ENCODE data around the gene UTS2B. TPM values are rescaled to one million over a fixed set of nuclear protein-coding genes. Genes with fewer than 3 reads are reported as not detected.

Gene UTS2B
- total and polyA plus RNA-seq, 10 of the 15 experiments (the other 5 are each of a cell fraction or from before 2014, with no cell fraction given) = 0.15 to 0.72 (median 0.44) TPM

DNA sequence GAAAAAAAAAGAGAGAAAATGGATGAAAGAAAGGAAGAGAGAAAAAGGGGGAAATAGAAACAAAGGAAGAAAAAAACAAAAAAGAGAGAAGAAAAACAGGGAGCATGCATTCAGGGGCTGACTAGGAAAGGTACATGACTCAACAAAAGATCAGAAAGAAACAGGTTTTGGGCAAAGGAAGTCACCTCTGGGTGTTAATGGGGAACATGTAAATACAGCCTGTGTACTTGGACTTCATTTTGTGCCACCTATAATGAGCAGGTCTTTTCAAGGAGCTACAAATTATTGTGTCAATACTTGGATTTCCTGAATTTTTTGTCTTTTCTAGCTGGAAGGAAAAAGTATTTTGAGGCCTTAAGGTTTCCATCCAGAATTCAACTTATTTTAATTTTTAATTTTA, 54.6 kb downstream of the UTS2B start:
- ChIA-PET SMC1A (ENCODE audit: uncharacterized antibody, unreplicated experiment) (interaction anchor here (0.7 to 21.5 kb wide), 14 partner anchors 8 to 80 kb away, joined by 3 to 375 read pairs (median 4); no protein-coding TSS in a partner anchor), POLR2A (interaction anchor here (0.6 to 1.3 kb wide), 4 partner anchors 9 to 65 kb away, joined by 3 to 4 read pairs (median 3); no protein-coding TSS in a partner anchor), CTCF (interaction anchor here (0.8 to 1.5 kb wide), 5 partner anchors 8 to 13 kb away, joined by 3 to 8 read pairs (median 3); no protein-coding TSS in a partner anchor), RAD21 (ENCODE audit: unreplicated experiment) (interaction anchor here (1.0 to 1.4 kb wide), 5 partner anchors 9 to 84 kb away, joined by 3 to 4 read pairs (median 3); no protein-coding TSS in a partner anchor)
- ATAC-seq = peak; percentile 50
- H3K79me2 ChIP-seq (ENCODE audit: control insufficient read depth, insufficient read depth, low read length) = no peaks in the 10 kb centered on the region
- no peaks in the 10 kb centered on the region for H4K20me1 ChIP-seq (ENCODE audit: control insufficient read depth, insufficient read depth)
- H3K27ac ChIP-seq (ENCODE audit: control insufficient read depth, insufficient read depth) = no peak overlapping the region
- no peak overlapping the region for H3K4me3 ChIP-seq
- FAIRE-seq = no peak
- H3K4me2 ChIP-seq (ENCODE audit: control insufficient read depth, insufficient read depth) = no peak overlapping the region
- H3K27me3 ChIP-seq (replicated peaks in 1 of 2; ENCODE audit: control insufficient read depth in 2 of 2, insufficient read depth in 2 of 2, low read length in 1 of 2) = no peaks in the 10 kb centered on the region
- no peaks in the 10 kb centered on the region for H3K4me1 ChIP-seq (ENCODE audit: control insufficient read depth, insufficient read depth, low read length)
- no peak overlapping the region for H3K9ac ChIP-seq (ENCODE audit: control insufficient read depth, insufficient read depth, low read length)
- no peak for DNase-seq (ENCODE audit: low read depth, low spot score)
- BruUV-seq (replicated peaks) = no TSS peak
- no peaks in the 10 kb centered on the region for H3K36me3 ChIP-seq (ENCODE audit: control insufficient read depth in 2 of 2, insufficient read depth in 2 of 2, low read length in 1 of 2)
- in situ Hi-C loops (cut with MboI) = no loop called here
- intact Hi-C loops (cut with micrococcal nuclease; ENCODE audit: unreplicated experiment) = no loop called here
- no peak for TF ChIP-seq ZNF274 (IDR thresholded peaks at IDR 0.05; ENCODE audit: insufficient read depth, insufficient read length)
- no peak for TF ChIP-seq POLR2AphosphoS2 (IDR thresholded peaks at IDR 0.05; ENCODE audit: low read depth, low read length)
- TF ChIP-seq, protein P1, sequence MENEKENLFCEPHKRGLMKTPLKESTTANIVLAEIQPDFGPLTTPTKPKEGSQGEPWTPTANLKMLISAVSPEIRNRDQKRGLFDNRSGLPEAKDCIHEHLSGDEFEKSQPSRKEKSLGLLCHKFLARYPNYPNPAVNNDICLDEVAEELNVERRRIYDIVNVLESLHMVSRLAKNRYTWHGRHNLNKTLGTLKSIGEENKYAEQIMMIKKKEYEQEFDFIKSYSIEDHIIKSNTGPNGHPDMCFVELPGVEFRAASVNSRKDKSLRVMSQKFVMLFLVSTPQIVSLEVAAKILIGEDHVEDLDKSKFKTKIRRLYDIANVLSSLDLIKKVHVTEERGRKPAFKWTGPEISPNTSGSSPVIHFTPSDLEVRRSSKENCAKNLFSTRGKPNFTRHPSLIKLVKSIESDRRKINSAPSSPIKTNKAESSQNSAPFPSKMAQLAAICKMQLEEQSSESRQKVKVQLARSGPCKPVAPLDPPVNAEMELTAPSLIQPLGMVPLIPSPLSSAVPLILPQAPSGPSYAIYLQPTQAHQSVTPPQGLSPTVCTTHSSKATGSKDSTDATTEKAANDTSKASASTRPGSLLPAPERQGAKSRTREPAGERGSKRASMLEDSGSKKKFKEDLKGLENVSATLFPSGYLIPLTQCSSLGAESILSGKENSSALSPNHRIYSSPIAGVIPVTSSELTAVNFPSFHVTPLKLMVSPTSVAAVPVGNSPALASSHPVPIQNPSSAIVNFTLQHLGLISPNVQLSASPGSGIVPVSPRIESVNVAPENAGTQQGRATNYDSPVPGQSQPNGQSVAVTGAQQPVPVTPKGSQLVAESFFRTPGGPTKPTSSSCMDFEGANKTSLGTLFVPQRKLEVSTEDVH (IDR thresholded peaks at IDR 0.05; ENCODE audit: low read depth, partially characterized antibody) = no peak
- TF ChIP-seq, protein P2, sequence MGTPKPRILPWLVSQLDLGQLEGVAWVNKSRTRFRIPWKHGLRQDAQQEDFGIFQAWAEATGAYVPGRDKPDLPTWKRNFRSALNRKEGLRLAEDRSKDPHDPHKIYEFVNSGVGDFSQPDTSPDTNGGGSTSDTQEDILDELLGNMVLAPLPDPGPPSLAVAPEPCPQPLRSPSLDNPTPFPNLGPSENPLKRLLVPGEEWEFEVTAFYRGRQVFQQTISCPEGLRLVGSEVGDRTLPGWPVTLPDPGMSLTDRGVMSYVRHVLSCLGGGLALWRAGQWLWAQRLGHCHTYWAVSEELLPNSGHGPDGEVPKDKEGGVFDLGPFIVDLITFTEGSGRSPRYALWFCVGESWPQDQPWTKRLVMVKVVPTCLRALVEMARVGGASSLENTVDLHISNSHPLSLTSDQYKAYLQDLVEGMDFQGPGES (IDR thresholded peaks at IDR 0.05) = no peak
- no peak for TF ChIP-seq RELA (IDR thresholded peaks at IDR 0.05; ENCODE audit: borderline replicate concordance, partially characterized antibody)
- TF ChIP-seq TBL1XR1 (IDR thresholded peaks at IDR 0.05; ENCODE audit: low read depth, low read length) = no peak
- no peak for TF ChIP-seq ZSCAN29 (IDR thresholded peaks at IDR 0.05)
- TF ChIP-seq, protein P3, sequence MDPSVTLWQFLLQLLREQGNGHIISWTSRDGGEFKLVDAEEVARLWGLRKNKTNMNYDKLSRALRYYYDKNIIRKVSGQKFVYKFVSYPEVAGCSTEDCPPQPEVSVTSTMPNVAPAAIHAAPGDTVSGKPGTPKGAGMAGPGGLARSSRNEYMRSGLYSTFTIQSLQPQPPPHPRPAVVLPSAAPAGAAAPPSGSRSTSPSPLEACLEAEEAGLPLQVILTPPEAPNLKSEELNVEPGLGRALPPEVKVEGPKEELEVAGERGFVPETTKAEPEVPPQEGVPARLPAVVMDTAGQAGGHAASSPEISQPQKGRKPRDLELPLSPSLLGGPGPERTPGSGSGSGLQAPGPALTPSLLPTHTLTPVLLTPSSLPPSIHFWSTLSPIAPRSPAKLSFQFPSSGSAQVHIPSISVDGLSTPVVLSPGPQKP (IDR thresholded peaks at IDR 0.05; ENCODE audit: low read depth, low read length) = no peak
- no peak for TF ChIP-seq NFIC (IDR thresholded peaks at IDR 0.05; ENCODE audit: low read depth, low read length)
- no peak for TF ChIP-seq NR2C2 (IDR thresholded peaks at IDR 0.05; ENCODE audit: borderline replicate concordance, control insufficient read depth, insufficient read length, low read depth)
- TF ChIP-seq SREBF2 (IDR thresholded peaks at IDR 0.05; ENCODE audit: low read length) = no peak
- TF ChIP-seq SPI1 (IDR thresholded peaks at IDR 0.05; ENCODE audit: borderline replicate concordance, insufficient read depth, low read depth, low read length) = no peak
- TF ChIP-seq NR2F1 (conservative IDR thresholded peaks at IDR 0.05) = no peak
- TF ChIP-seq HDAC6 (IDR thresholded peaks at IDR 0.05; ENCODE audit: unreplicated experiment) = no peak
- H2AFZ ChIP-seq (ENCODE audit: control insufficient read depth, low read depth, low read length) = no peak overlapping the region
- H3K9me3 ChIP-seq (replicated peaks; ENCODE audit: control insufficient read depth, insufficient read depth, low read length) = peaks cover 3% of the 10 kb centered on the region; the same call in 2 of the 3 replicates
